Fibroblast of villous mesenchyme (primary cell): ENCODE measurements around the gene LDHA. TPM values are rescaled to one million over a fixed set of nuclear protein-coding genes. Genes with fewer than 3 reads are reported as not detected.
"Not testable (repeated sequence)": the region's sequence is repeated elsewhere in the genome, so short reads cannot be mapped to it uniquely, and the experiment has no call there.

ENCODE experiments used
- DNase-seq: peaks from one replicate; pipeline ENCODE4 v3.0.0-alpha.2; 2010; ENCODE audit warnings: low read depth
- H3K4me3 ChIP-seq: 2 replicates; pipeline ENCODE4 v1.5.1; 2011; ENCODE audit warnings: low read depth, mild to moderate bottlenecking, low read length
- total RNA-seq: library from RNA; depleted of rRNA; stranded (reverse); fragments of >200 nt; gene quantifications from 2 replicates; pipeline ENCODE4 v1.2.3, GENCODE V29; 2012
- TF ChIP-seq, protein P1 (sequence below): IDR thresholded peaks from 2 replicates; pipeline ENCODE4 v1.5.1; 2012; ENCODE audit warnings: low read depth, mild to moderate bottlenecking, low read length; ENCODE audit not compliant: insufficient read depth

The LDHA gene
- total RNA-seq, 1 donor: 586 TPM

DNA sequence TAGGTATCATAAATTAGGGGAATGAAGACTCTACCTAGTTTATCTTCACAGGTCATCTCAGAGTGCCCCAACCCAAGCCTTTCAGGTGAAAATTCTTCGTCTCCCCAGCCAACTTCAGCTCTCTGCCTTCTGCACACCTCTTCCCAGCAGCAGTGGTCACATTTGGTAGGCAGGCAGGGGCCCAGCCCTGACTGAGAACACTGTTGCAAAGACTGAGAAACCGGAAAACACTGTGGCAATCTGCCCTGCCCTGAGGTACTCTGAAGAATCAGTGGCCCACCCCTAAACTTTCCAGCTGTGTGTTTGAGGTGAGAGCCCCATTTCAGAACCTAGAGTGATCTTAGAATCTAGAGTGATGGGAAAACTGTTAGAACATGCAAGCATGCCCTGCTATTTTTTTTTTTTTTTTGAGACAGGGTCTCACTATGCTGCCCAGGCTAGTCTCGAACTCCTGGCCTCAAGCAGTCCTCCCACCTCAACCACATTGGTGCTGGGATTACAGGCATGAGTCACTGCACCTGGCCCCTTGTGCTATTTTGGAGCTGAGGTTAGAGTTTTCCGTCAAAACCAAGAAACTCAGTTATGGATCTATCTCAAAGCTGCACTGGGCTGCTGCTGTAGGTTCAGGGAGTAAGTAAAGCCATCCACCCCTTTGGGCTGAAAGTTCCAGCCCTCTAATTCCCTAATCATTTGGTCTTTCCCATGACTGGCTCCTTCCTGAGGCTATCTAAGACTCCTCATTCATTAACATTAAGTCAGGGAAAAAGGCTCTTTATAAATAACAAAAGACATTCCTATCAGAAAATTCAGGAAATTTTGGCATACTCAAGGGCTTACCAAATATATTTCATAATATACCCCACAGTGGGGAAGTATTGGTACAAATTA lies 1.7 kb upstream of the LDHA start:
- DNase-seq: no peak
- no peak overlapping the region for H3K4me3 ChIP-seq
- TF ChIP-seq, protein P1, sequence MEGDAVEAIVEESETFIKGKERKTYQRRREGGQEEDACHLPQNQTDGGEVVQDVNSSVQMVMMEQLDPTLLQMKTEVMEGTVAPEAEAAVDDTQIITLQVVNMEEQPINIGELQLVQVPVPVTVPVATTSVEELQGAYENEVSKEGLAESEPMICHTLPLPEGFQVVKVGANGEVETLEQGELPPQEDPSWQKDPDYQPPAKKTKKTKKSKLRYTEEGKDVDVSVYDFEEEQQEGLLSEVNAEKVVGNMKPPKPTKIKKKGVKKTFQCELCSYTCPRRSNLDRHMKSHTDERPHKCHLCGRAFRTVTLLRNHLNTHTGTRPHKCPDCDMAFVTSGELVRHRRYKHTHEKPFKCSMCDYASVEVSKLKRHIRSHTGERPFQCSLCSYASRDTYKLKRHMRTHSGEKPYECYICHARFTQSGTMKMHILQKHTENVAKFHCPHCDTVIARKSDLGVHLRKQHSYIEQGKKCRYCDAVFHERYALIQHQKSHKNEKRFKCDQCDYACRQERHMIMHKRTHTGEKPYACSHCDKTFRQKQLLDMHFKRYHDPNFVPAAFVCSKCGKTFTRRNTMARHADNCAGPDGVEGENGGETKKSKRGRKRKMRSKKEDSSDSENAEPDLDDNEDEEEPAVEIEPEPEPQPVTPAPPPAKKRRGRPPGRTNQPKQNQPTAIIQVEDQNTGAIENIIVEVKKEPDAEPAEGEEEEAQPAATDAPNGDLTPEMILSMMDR: no peak

DNA sequence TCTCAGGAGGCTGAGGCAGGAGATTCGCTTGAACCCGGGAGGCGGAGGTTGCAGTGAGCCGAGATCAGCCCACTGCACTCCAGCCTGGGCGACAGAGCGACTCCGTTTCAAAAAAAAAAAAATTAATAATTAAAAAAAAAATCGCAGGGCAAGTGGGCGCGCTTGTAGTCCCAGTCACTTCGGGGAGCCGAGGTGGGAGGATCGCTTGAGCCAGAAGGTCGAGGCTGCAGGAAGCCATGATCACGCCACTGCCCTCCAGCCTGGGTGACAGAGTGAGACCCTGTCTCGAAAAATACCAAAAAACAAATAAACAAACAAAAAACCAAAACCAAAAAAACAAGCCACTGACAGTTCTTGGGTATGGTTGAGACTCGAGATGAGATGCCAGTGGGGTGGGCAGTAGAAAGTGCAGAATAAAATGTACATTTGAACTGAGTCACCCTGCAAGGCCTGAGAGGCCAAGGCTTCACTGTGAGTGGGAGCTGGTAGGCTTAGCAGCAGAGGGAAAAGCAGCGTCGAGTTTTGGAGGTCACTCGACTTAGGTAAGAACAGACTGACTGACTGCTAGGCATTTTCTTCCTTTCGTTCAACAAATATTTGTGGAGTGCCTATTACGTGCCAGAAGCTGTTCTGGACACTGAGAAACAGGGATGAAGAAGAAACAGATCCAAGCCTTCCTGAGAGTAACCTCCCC lies 635 bp upstream of the LDHA start:
- TF ChIP-seq, protein P1: no peak
- no peak for DNase-seq

DNA sequence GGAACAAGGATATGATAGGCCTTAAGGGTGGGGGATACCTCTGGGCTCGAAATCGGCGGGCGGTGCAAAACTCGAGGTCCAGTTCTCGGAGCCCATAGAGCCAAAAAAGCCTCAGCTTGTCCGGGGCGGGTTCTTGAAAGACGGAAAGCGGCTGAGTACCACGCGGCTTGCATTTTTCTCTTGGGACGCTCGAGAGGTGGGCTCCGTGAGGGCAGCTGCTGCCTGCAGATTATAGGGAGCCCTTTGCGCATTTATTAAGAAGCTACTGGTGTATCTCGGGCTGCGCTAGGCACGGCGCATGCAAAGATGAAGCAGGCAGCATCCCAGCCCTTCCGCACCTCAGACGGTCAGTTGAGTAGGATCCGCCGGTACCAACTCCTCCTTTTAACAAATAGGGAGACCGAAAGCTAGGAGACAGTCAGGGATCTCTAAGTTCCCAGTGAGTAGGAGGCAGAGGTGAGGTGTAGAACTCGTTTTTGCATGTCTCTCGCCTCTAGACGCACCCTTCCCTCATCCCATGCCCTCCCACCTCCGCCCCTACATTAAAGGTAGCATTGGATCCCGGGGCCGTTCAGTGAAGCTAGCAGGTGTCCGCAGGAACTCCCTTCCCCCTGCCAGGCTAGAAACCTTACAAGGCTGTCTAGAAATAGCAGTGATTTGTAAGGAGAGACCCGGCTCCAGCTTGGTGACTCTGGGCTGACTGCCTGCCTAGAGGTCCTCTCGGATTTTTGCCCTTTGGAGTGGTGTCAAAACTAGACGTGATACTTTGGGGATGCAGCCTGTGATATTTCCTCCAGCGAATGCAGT lies 768 bp downstream of the LDHA start:
- TF ChIP-seq, protein P1: no peak
- H3K4me3 ChIP-seq: peak overlapping the region; percentile 91
- DNase-seq: peak; percentile 28

More for the DNA sequence above, 635 bp upstream of the LDHA start:
- H3K4me3 ChIP-seq: peak overlapping the region; percentile 91

DNA sequence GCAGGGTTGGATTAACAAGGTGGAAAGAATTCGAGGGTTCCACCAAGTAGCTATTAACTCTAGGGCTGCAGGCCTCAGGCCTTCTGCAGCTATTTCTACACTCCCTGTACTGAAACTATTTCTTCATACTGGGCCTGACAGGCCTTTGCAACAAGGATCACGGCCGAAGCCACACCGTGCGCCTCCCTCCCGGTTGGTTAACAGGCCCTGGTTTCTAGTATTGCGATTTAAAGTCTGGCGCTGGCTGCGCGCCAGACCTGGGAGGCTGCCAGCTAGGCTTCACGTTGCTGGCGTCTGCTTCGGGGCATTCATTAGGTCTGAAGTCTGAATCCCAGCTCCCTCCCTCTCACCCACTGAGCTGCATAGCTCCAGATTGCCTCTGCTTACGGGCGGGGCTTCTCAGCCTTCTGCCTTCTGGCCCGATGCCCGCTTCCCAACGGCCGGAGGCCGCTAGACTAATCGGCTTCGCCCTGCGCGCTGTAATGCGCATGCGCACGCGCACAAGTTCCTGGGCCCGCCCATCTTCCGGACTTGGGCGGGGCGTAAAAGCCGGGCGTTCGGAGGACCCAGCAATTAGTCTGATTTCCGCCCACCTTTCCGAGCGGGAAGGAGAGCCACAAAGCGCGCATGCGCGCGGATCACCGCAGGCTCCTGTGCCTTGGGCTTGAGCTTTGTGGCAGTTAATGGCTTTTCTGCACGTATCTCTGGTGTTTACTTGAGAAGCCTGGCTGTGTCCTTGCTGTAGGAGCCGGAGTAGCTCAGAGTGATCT lies 1.6 kb downstream of the LDHA start:
- peak; percentile 100 for DNase-seq
- H3K4me3 ChIP-seq: peak overlapping the region; percentile 91
- TF ChIP-seq, protein P1: no peak

DNA sequence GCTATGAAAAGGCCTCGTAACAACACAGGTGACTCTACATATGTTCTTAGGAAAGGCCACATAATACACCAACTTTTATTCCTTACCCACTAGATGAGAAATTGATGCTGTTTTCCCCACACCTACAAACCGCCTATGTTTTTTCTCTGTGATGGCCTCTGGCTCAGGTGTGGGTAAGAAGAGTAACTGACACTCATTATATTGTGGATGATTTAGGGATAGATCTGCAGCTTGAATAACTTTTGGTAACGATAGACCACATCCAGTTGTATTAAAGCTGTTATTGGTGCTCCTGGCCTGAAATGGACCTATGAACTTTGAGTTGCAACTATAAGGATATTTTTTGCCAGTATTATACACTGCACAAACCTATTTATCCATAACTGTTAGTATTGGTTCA lies 3.6 kb downstream of the LDHA start:
- DNase-seq: no peak
- H3K4me3 ChIP-seq: no peak overlapping the region
- TF ChIP-seq, protein P1: no peak

DNA sequence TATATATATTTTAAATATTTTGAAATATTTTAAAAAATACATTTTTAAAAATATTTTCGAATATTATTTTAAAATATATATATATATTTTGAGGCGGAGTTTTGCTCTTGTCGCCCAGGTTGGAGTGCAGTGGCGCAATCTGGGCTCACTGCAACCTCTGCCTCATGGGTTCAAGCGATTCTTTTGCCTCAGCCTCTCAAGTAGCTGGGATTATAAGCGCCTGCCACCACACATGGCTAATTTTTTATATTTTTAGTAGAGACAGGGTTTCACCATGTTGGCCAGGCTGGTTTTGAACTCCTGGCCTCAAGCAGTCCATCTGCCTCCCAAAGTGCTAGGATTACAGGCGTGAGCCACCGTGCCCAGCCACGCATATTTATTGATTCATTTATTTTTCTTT lies 6.7 kb downstream of the LDHA start:
- not testable (repeated sequence) for H3K4me3 ChIP-seq, DNase-seq
